GM23338 (cell line): ENCODE results near the gene SRPK1. TPM values are rescaled to one million over a fixed set of nuclear protein-coding genes. Genes with fewer than 3 reads are reported as not detected.

Source experiments
- ATAC-seq: fragments of 200-7000 bp; cut with Tn5 transposase; 3 replicates; pipeline ENCODE4 v1.9.1; 2020
- DNase-seq: peaks from one replicate; pipeline ENCODE4 v3.0.0-alpha.2; 2015; ENCODE audit warnings: low spot score
- H2AFZ ChIP-seq: fragments of 200-600 bp; sonication (generic); 2 replicates; pipeline ENCODE4 v1.8.0; 2016; ENCODE audit warnings: antibody characterized with exemption, mild to moderate bottlenecking, moderate library complexity
- H3F3A ChIP-seq: fragments of 200-600 bp; sonication (generic); replicated peaks from 2 replicates; pipeline ENCODE4 v1.8.0; 2017; ENCODE audit warnings: antibody characterized with exemption, mixed run types, low read depth
- H3K27ac ChIP-seq: fragments of 200-600 bp; sonication (generic); 2 replicates; pipeline ENCODE4 v1.6.1; 2016; ENCODE audit warnings: low read depth
- H3K27me3 ChIP-seq: fragments of 200-600 bp; sonication (generic); 2 replicates; pipeline ENCODE4 v1.8.0; 2016; ENCODE audit warnings: mild to moderate bottlenecking, mixed run types, moderate library complexity; ENCODE audit not compliant: insufficient read depth
- H3K36me3 ChIP-seq: fragments of 200-600 bp; sonication (generic); 2 replicates; pipeline ENCODE4 v1.8.0; 2016; ENCODE audit warnings: mild to moderate bottlenecking; ENCODE audit not compliant: insufficient read depth
- H3K4me1 ChIP-seq: fragments of 200-600 bp; sonication (generic); 2 replicates; pipeline ENCODE4 v1.8.0; 2016; ENCODE audit warnings: mild to moderate bottlenecking, moderate library complexity; ENCODE audit not compliant: insufficient read depth
- H3K4me2 ChIP-seq: fragments of 200-600 bp; sonication (generic); 2 replicates; pipeline ENCODE4 v1.7.1; 2017; ENCODE audit warnings: mixed run types
- H3K4me3 ChIP-seq: fragments of 200-600 bp; sonication (generic); 2 replicates; pipeline ENCODE4 v1.6.1; 2016; ENCODE audit warnings: mixed run types
- H3K79me2 ChIP-seq: fragments of 200-600 bp; sonication (generic); replicated peaks from 2 replicates; pipeline ENCODE4 v1.8.0; 2017; ENCODE audit warnings: mild to moderate bottlenecking; ENCODE audit not compliant: insufficient read depth
- H3K9me2 ChIP-seq: fragments of 200-600 bp; sonication (generic); 2 replicates; pipeline ENCODE4 v1.8.0; 2017; ENCODE audit not compliant: insufficient read depth
- H4K20me1 ChIP-seq: fragments of 200-600 bp; sonication (generic); replicated peaks from 2 replicates; pipeline ENCODE4 v1.8.0; 2017; ENCODE audit warnings: mild to moderate bottlenecking; ENCODE audit not compliant: insufficient read depth
- H3K27ac Mint-ChIP-seq: 2 replicates; pipeline ENCODE4 v1.8.0; 2020; ENCODE audit warnings: inconsistent platforms, mild to moderate bottlenecking, moderate library complexity, mixed read lengths
- H3K27me3 Mint-ChIP-seq: 3 replicates; pipeline ENCODE4 v1.8.0; 2022; ENCODE audit warnings: low read depth, mild to moderate bottlenecking, moderate library complexity, mixed read lengths, inconsistent platforms; ENCODE audit not compliant: insufficient read depth, poor library complexity
- H3K36me3 Mint-ChIP-seq: 3 replicates; pipeline ENCODE4 v1.8.0; 2021; ENCODE audit warnings: low read depth, mild to moderate bottlenecking, inconsistent platforms, moderate library complexity, mixed read lengths
- H3K4me1 Mint-ChIP-seq: 3 replicates; pipeline ENCODE4 v1.8.0; 2020; ENCODE audit warnings: mild to moderate bottlenecking, inconsistent platforms, mixed read lengths
- H3K4me3 Mint-ChIP-seq: 3 replicates; pipeline ENCODE4 v1.8.0; 2021; ENCODE audit warnings: moderate library complexity, mild to moderate bottlenecking, inconsistent platforms, mixed read lengths
- H3K9me3 Mint-ChIP-seq: 3 replicates; pipeline ENCODE4 v1.8.0; 2020; ENCODE audit warnings: moderate library complexity, mild to moderate bottlenecking, inconsistent platforms, mixed read lengths
- CREB1 ChIP-seq: fragments of 250-450 bp; sonication (Bioruptor Pico); IDR thresholded peaks from 2 replicates; pipeline ENCODE4 v1.5.0; 2020; ENCODE audit warnings: low read depth, mild to moderate bottlenecking, moderate library complexity
- ETS1 ChIP-seq: IDR thresholded peaks from 2 replicates; pipeline ENCODE4 v1.6.1; 2016; ENCODE audit warnings: antibody characterized with exemption
- EZH2 ChIP-seq: fragments of 200-600 bp; sonication (generic); IDR thresholded peaks from one replicate; pipeline ENCODE4 v1.8.0; 2017; ENCODE audit warnings: antibody characterized with exemption, mild to moderate bottlenecking, low read depth; ENCODE audit not compliant: unreplicated experiment
- EZH2phosphoT487 ChIP-seq: fragments of 200-600 bp; sonication (generic); IDR thresholded peaks from one replicate; pipeline ENCODE4 v1.8.1; 2018; ENCODE audit warnings: antibody characterized with exemption; ENCODE audit not compliant: unreplicated experiment
- JUNB ChIP-seq: IDR thresholded peaks from one replicate; pipeline ENCODE4 v1.6.1; 2016; ENCODE audit warnings: antibody characterized with exemption; ENCODE audit not compliant: unreplicated experiment
- NANOG ChIP-seq: IDR thresholded peaks from 2 replicates; pipeline ENCODE4 v1.6.1; 2016; ENCODE audit warnings: antibody characterized with exemption, borderline replicate concordance
- POLR2AphosphoS5 ChIP-seq: IDR thresholded peaks from 2 replicates; pipeline ENCODE4 v1.6.1; 2016; ENCODE audit warnings: antibody characterized with exemption, low read depth
- REST ChIP-seq: IDR thresholded peaks from one replicate; pipeline ENCODE4 v1.6.1; 2018; ENCODE audit warnings: antibody characterized with exemption; ENCODE audit not compliant: unreplicated experiment
- STAT1 ChIP-seq: IDR thresholded peaks from one replicate; pipeline ENCODE4 v1.6.1; 2016; ENCODE audit warnings: antibody characterized with exemption; ENCODE audit not compliant: unreplicated experiment
- ZNF114 ChIP-seq: fragments of 250-450 bp; sonication (Bioruptor Pico); IDR thresholded peaks from 2 replicates; pipeline ENCODE4 v1.5.0; 2020; ENCODE audit warnings: mild to moderate bottlenecking, moderate library complexity
- ZNF331 ChIP-seq: fragments of 250-450 bp; sonication (Bioruptor Pico); IDR thresholded peaks from 2 replicates; pipeline ENCODE4 v1.5.0; 2020; ENCODE audit warnings: low read depth, mild to moderate bottlenecking, moderate library complexity
- polyA plus RNA-seq: library from polyadenylated mRNA; unstranded; fragments of >200 nt; fragmentation: Nextera tagmentation; extraction: Ambion mirVana; gene quantifications from 2 replicates; pipeline ENCODE4 v1.2.1, GENCODE V29; 2016
- total RNA-seq: library from RNA; depleted of rRNA; stranded (reverse); fragments of >200 nt; shearing (Covaris generic); gene quantifications from 2 replicates; pipeline ENCODE4 v1.2.3, GENCODE V29; 2014
- TF ChIP-seq, protein P1 (sequence below), 2 experiments: fragments of 200-600 bp in 1 of 2; sonication (generic) in 1 of 2; conservative IDR thresholded peaks; 2 replicates each; pipeline versions ENCODE4 v1.5.1 to v1.6.1; 2016 to 2017; ENCODE audit warnings: antibody characterized with exemption in 2 of 2, low read depth in 2 of 2, mild to moderate bottlenecking in 2 of 2, moderate library complexity in 1 of 2
- TF ChIP-seq, protein P2 (sequence below): fragments of 250-450 bp; sonication (Bioruptor Pico); IDR thresholded peaks from 2 replicates; pipeline ENCODE4 v1.5.0; 2020; ENCODE audit warnings: mild to moderate bottlenecking, moderate library complexity

The SRPK1 gene
- total and polyA plus RNA-seq, 2 experiments from 2014 or later: 175 to 202 TPM

DNA sequence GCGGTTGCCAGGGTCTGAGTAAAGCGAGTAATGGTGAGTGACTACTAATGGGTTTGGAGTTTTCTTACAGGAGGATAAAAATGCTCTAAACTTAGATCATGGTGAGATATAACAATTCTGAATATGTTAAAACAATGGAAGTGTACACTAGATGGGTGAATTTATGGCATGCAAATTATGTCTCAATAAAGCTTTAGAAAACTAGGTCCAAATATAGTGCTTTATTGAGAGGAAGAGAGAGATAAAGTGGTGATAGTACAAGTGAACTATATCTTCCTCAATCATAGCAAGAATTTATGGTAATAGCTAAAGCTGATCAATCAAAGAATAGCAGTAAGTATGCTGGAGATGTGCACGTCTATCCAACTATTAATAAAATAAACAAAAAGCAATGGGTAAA lies 23.9 kb downstream of the SRPK1 start:
- Histone ChIP-seq H3K27me3 (no peaks in the 10 kb centered on the region), H3K36me3 (no peaks in the 10 kb centered on the region; the same call in 1 of the 2 replicates), H3K27ac (no peak overlapping the region), H3K4me3 (no peak overlapping the region), H3K4me2 (no peak overlapping the region), H2AFZ (no peak overlapping the region), H3K79me2 (peaks cover 100% of the 10 kb centered on the region), H3K4me1 (peaks cover 11% of the 10 kb centered on the region), H4K20me1 (peaks cover 47% of the 10 kb centered on the region), H3F3A (no peaks in the 10 kb centered on the region), H3K9me2 (no peaks in the 10 kb centered on the region)
- no peaks in the 10 kb centered on the region for H3K9me3 Mint-ChIP-seq
- ATAC-seq: no peak
- TF ChIP-seq POLR2AphosphoS5: no peak
- no peak for TF ChIP-seq ETS1
- no peak for TF ChIP-seq JUNB
- TF ChIP-seq, protein P1, sequence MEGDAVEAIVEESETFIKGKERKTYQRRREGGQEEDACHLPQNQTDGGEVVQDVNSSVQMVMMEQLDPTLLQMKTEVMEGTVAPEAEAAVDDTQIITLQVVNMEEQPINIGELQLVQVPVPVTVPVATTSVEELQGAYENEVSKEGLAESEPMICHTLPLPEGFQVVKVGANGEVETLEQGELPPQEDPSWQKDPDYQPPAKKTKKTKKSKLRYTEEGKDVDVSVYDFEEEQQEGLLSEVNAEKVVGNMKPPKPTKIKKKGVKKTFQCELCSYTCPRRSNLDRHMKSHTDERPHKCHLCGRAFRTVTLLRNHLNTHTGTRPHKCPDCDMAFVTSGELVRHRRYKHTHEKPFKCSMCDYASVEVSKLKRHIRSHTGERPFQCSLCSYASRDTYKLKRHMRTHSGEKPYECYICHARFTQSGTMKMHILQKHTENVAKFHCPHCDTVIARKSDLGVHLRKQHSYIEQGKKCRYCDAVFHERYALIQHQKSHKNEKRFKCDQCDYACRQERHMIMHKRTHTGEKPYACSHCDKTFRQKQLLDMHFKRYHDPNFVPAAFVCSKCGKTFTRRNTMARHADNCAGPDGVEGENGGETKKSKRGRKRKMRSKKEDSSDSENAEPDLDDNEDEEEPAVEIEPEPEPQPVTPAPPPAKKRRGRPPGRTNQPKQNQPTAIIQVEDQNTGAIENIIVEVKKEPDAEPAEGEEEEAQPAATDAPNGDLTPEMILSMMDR (conservative IDR thresholded peaks at IDR 0.05; ENCODE audit: low read depth in 2 of 2): no peak
- TF ChIP-seq CREB1 (CRISPR knock-in tag): no peak
- no peak for TF ChIP-seq NANOG
- TF ChIP-seq STAT1: no peak
- no peak for TF ChIP-seq EZH2phosphoT487
- no peak for TF ChIP-seq ZNF114
- TF ChIP-seq, protein P2, sequence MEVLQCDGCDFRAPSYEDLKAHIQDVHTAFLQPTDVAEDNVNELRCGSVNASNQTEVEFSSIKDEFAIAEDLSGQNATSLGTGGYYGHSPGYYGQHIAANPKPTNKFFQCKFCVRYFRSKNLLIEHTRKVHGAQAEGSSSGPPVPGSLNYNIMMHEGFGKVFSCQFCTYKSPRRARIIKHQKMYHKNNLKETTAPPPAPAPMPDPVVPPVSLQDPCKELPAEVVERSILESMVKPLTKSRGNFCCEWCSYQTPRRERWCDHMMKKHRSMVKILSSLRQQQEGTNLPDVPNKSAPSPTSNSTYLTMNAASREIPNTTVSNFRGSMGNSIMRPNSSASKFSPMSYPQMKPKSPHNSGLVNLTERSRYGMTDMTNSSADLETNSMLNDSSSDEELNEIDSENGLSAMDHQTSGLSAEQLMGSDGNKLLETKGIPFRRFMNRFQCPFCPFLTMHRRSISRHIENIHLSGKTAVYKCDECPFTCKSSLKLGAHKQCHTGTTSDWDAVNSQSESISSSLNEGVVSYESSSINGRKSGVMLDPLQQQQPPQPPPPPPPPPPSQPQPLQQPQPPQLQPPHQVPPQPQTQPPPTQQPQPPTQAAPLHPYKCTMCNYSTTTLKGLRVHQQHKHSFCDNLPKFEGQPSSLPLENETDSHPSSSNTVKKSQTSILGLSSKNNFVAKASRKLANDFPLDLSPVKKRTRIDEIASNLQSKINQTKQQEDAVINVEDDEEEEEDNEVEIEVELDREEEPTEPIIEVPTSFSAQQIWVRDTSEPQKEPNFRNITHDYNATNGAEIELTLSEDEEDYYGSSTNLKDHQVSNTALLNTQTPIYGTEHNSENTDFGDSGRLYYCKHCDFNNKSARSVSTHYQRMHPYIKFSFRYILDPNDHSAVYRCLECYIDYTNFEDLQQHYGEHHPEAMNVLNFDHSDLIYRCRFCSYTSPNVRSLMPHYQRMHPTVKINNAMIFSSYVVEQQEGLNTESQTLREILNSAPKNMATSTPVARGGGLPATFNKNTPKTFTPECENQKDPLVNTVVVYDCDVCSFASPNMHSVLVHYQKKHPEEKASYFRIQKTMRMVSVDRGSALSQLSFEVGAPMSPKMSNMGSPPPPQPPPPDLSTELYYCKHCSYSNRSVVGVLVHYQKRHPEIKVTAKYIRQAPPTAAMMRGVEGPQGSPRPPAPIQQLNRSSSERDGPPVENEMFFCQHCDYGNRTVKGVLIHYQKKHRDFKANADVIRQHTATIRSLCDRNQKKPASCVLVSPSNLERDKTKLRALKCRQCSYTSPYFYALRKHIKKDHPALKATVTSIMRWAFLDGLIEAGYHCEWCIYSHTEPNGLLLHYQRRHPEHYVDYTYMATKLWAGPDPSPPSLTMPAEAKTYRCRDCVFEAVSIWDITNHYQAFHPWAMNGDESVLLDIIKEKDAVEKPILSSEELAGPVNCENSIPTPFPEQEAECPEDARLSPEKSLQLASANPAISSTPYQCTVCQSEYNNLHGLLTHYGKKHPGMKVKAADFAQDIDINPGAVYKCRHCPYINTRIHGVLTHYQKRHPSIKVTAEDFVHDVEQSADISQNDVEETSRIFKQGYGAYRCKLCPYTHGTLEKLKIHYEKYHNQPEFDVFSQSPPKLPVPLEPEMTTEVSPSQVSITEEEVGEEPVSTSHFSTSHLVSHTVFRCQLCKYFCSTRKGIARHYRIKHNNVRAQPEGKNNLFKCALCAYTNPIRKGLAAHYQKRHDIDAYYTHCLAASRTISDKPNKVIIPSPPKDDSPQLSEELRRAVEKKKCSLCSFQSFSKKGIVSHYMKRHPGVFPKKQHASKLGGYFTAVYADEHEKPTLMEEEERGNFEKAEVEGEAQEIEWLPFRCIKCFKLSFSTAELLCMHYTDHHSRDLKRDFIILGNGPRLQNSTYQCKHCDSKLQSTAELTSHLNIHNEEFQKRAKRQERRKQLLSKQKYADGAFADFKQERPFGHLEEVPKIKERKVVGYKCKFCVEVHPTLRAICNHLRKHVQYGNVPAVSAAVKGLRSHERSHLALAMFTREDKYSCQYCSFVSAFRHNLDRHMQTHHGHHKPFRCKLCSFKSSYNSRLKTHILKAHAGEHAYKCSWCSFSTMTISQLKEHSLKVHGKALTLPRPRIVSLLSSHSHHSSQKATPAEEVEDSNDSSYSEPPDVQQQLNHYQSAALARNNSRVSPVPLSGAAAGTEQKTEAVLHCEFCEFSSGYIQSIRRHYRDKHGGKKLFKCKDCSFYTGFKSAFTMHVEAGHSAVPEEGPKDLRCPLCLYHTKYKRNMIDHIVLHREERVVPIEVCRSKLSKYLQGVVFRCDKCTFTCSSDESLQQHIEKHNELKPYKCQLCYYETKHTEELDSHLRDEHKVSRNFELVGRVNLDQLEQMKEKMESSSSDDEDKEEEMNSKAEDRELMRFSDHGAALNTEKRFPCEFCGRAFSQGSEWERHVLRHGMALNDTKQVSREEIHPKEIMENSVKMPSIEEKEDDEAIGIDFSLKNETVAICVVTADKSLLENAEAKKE (CRISPR knock-in tag): no peak
- no peak for TF ChIP-seq EZH2
- no peak for TF ChIP-seq REST
- no peak for TF ChIP-seq ZNF331 (CRISPR knock-in tag)
- DNase-seq: no peak
- H3K4me3 Mint-ChIP-seq: no peak overlapping the region
- H3K27ac Mint-ChIP-seq: no peak overlapping the region
- peaks cover 24% of the 10 kb centered on the region for H3K4me1 Mint-ChIP-seq
- peaks cover 18% of the 10 kb centered on the region for H3K36me3 Mint-ChIP-seq
- H3K27me3 Mint-ChIP-seq: peaks cover 2% of the 10 kb centered on the region
